ENCODE measurements around the gene SLC29A3.
"Not testable (repeated sequence)": the region's sequence is repeated elsewhere in the genome, so short reads cannot be mapped to it uniquely, and the experiment has no call there.

Gene SLC29A3

DNA sequence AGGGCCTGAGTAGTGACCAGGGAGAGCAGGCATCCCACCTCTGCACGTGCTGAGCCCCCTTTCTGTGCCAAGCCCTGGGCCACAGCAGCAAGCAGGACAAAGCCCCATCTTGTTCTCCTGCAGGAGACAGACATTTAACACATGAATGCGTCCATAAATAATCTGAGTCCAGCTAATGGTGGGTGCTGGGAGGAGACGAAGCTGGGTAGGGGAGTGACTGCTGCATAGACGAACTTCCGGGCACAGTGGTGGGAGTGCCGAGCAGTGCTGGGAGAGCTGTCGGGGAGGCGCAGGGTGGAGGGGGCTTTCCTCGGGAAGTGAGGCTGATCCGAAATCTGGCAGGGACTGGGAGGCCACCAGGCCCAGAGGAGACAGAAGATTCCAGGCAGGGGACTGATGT lies 35.2 kb upstream of the SLC29A3 start:
- DNase-seq (ENCODE audit: low read depth), result no peak

DNA sequence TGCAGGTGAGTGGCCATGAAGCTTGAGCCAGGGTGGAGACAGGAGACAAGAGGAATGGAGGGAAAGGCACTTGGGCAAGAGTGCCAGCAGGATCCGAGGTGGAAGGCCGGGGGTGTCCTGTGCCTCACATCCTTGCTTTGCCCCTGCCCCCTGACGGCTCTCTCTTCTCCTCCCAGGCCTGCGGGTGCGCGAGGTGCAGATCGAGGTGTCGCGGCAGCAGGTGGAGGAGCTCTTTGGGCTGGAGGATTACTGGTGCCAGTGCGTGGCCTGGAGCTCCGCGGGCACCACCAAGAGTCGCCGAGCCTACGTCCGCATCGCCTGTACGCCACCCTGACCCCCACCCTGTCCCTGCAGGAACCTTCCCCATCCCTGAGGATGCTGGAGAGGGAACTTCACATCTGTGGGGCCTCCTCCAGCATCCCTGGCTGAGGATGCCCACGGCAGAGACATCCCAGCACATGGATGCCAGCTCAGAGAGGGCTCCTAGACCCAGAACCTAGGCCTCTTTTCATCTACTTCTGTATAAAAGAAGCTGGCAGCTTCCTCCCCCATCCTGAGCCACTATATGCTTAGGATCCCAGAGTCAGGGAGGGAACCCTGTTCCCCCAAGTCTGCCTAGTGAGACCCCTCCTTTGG lies 34.4 kb upstream of the SLC29A3 start:
- no peak for DNase-seq (ENCODE audit: low read depth)

DNA sequence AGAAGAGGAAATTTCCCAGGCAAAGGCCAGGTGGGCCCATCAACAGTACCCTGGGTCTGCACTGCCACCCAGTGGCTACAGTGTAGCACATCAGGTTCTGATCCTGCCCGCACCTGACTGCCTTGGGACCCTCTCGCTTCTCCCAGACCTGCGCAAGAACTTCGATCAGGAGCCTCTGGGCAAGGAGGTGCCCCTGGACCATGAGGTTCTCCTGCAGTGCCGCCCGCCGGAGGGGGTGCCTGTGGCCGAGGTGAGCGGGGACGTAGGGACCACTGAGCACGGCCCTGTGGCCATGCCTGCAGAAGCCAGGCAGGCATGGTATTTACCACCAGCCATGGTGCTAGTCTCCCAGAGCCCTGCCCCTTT lies 33.9 kb upstream of the SLC29A3 start:
- DNase-seq (ENCODE audit: low read depth), result no peak

DNA sequence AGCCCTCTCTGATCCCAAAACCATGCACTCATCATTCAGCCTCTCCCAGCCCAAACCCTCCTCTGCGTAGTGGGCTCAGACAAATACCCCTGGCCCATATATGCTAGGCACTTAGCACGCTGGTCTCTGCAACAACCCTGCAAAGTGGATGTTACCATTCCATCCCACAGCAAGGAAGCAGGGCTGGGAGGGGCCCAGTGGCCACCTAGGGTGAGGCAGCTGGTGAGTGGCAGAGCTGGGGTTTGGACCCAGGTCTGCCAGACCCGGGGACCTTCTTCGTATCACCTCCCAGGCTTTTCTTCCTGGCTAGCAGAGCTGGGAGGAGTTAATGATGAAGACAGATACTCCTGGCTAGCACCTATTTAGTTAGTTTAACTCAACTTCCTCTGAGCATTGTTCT lies 33.1 kb upstream of the SLC29A3 start:
- DNase-seq (ENCODE audit: low read depth), result no peak

DNA sequence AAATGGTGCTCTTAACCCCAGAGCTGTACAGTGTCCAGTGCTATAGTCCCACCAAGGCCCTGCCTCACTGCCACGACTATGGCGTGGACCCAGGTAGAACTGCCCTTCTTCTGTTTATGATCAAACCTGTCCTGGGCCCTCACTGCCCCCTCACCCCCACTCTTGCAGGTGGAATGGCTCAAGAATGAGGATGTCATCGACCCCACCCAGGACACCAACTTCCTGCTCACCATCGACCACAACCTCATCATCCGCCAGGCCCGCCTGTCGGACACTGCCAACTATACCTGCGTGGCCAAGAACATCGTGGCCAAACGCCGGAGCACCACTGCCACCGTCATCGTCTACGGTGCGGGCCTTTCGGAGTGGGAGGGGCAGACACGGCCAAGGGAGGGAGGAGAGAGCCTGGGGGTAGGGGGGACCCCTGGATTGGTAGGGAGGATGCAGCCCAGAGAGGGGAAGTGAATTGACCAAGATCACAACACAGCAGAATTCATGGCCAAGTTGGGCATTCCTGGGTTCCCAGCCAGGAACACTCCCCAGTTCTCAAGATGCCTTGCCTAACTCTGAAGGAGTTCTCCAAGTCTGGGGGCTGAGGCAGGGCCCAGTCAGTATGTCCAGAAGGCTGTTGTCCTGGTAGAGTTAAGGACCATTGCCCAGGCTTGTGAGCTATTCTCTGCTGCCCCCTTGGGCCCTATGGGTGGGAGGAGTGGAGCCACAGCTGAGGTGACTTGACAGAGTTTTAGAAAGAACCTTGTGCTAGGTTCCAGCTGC lies 32.4 kb upstream of the SLC29A3 start:
- DNase-seq (ENCODE audit: low read depth), result no peak

DNA sequence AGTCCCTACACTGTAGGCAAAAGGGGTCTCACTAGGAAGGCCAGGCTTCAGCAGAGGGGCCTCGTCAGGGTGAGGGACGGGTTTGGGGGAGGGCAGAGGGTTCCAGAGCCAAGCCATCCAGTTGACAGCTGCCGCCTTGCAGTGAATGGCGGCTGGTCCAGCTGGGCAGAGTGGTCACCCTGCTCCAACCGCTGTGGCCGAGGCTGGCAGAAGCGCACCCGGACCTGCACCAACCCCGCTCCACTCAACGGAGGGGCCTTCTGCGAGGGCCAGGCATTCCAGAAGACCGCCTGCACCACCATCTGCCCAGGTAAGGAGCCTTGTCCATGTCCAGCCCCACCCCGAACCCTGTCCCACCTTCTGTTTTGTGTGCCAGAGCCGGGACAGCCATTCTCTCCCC lies 31.6 kb upstream of the SLC29A3 start:
- no peak for DNase-seq (ENCODE audit: low read depth)

DNA sequence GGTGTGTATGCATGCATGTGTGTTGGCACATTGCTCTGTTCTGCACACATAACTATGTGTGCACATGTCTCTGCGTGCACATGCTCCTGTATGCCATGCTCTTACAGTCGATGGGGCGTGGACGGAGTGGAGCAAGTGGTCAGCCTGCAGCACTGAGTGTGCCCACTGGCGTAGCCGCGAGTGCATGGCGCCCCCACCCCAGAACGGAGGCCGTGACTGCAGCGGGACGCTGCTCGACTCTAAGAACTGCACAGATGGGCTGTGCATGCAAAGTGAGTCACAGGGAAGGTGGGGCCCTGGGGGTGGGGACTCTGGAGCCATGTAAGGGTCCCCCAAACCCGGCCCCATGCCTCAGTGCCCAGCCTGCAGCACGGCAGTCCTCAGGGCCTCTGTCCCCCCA lies 30.6 kb upstream of the SLC29A3 start:
- DNase-seq (ENCODE audit: low read depth), result no peak

DNA sequence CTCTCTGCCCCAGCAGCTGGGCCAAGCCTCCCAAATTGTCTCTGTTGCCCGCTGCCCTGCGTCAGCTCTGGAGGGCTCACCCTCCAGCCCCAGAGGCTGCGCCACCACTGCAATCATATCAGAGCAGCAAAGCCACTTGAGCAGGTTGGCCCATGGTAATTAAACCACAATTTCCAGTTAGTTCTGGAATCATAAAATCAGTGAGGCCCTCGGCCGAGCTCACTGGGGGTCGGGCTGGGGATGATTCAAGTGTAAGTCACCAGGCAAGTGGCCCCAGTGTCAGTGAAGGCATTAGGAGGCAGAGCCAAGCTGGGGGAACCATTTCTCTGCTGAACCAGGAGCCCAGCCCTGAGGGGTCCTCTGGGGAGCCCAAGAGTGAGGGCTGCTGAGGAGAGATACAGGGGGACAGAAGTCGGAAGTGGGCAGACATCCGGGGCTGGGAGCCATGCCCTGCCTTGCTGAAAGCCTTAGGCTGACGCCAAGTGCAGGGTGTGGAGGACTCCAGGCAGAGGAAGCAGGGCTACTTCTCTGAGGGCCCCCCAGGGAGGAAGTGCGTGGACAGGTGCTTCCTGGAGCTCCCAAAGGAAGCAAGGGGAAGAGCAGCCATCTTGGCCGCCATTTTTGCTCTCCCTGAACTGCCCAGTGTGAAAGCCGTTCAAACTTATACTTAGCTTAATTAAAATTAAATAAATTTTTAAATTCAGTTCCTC lies 29.5 kb upstream of the SLC29A3 start:
- no peak for DNase-seq (ENCODE audit: low read depth)

DNA sequence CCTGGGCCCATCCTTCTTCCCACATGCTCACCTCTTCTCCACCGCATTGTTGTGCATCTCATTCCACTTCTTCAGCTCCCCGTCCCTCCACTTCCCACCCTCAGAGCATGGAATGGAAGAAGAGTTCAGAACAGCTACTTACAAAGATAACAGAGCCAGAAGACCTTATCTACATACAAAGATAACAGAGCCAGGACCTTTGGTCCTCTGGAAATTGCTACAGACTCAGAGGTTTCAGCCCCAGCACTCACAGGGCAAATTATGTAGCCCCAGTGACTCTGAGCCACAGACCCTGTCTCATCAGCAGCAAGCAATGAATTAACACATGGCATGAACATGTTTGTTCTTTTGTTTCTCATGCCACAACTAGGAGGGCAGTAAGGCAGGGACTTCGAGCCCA lies 28.7 kb upstream of the SLC29A3 start:
- no peak for DNase-seq (ENCODE audit: low read depth)

DNA sequence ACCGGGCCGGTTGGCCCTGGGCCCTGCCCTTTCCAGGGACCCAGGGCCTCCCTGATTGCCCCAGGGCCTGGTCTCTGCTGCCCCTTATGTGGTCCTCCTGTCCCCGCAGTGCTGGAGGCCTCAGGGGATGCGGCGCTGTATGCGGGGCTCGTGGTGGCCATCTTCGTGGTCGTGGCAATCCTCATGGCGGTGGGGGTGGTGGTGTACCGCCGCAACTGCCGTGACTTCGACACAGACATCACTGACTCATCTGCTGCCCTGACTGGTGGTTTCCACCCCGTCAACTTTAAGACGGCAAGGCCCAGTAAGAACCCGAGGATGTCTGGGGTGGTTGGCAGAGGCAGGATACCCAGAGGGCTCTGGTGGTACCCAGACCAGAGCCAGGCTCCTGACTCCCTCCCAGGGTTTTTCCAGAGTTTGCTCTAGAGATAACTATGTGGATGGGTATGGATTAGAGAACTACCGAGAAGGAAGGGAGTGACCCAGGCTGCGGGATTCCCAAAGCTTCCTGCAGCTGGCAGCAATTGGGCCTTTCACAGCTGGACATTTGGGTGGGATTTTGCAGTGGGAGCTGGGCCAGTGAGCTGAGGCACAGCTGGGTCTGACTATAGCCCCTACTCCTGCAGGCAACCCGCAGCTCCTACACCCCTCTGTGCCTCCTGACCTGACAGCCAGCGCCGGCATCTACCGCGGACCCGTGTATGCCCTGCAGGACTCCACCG lies 28.1 kb upstream of the SLC29A3 start:
- DNase-seq (ENCODE audit: low read depth), result no peak

DNA sequence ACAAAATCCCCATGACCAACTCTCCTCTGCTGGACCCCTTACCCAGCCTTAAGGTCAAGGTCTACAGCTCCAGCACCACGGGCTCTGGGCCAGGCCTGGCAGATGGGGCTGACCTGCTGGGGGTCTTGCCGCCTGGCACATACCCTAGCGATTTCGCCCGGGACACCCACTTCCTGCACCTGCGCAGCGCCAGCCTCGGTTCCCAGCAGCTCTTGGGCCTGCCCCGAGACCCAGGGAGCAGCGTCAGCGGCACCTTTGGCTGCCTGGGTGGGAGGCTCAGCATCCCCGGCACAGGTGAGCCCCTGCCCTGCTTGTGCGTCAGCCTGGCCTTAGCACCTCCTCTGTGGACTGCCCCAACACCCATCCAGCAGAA lies 27.5 kb upstream of the SLC29A3 start:
- DNase-seq (ENCODE audit: low read depth), result no peak

DNA sequence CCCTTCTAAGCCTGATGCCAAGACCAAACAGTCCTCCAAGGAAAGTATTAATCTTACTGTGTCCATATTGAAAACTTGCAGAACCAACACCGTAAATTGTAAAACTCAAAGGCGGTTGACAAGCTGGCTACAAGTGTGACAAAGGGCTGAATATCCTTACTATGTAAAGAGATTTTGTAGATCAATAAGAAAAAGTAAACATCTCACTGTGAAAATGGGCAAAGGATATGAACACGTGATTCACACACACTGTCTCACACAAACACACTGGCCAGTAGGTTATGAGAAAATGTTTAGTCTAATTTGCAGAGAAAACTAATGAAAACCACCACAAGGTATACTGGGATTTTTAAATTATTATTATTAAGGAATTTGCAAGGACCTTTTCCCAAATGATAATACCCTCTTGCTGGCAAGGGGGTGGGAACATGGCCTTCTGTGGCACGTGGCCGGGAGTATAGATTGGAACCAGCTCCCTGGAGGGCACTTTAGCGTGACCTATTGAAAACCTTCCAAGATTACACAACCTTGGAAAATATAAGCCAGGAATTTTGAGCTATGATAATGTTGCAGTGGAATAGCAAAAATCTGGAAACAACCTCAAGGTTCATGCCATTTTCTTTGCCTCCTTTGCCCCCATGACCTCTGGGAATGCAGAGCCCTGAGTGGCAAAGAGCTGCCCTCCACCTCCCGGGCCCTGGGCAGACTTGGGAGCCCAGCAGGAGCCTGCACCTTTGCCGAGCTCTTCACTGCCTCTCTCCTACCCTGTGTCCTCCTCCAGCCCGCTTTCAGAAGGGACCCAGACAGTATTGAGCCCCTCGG lies 26.2 kb upstream of the SLC29A3 start:
- no peak for DNase-seq (ENCODE audit: low read depth)

DNA sequence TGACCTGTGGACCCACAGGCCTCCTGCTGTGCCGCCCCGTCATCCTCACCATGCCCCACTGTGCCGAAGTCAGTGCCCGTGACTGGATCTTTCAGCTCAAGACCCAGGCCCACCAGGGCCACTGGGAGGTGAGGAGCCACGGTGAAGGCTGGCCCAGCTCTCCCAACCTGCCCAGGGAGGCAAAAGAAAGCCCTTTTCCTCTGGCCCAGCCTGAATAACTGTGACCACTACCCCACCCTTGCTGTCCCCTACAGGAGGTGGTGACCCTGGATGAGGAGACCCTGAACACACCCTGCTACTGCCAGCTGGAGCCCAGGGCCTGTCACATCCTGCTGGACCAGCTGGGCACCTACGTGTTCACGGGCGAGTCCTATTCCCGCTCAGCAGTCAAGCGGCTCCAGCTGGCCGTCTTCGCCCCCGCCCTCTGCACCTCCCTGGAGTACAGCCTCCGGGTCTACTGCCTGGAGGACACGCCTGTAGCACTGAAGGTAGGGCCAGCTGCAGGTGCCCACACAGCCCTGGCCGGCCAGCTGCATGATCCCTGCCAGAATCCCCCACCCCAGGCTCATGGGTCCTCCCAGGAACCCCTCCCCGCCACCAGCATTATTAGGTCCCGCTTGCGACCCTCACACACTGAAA lies 25.5 kb upstream of the SLC29A3 start:
- DNase-seq (ENCODE audit: low read depth), result no peak

DNA sequence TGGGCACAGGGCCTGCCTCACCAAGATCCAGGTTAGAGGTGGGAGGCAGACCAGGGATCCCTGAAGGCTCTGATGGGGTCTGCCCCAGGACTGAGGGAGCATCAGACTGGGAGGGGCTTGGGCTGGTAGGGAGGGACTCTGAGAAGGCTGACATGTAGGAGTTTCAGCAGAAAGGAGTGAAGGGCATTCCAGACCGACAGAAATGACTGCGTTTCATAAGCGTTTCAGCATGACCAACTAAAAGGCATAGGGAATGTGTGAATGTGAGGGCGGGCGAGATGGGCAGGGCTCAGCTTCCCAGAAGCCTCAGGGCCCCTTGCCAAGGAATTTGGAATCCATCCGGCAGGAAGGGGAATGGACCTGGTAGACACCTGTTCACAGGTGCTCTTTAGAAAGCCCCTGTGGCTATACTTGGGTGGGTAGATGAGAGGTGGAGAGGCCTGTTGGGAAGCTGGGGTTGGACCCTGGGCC lies 24.9 kb upstream of the SLC29A3 start:
- DNase-seq (ENCODE audit: low read depth), result no peak

DNA sequence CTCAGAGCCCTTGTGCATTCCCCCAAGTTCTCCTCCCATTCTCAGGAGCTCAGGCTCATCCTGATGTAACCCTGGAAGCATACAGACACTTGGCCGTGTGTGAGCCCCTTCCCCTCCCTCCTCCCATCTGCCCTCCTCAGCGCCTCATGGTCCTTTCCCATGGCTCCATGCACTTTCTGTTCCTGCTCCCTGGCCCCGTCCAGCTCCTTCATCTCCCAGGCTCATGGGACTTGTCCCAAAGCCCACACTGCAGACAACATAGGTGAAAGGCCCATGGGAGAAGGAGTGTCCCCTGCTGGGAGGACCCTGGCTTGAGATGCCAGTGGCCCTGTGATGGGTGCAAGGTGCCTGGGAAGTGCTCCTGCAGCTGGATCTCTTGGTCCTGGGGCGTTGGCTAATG lies 24.2 kb upstream of the SLC29A3 start:
- no peak for DNase-seq (ENCODE audit: low read depth)

DNA sequence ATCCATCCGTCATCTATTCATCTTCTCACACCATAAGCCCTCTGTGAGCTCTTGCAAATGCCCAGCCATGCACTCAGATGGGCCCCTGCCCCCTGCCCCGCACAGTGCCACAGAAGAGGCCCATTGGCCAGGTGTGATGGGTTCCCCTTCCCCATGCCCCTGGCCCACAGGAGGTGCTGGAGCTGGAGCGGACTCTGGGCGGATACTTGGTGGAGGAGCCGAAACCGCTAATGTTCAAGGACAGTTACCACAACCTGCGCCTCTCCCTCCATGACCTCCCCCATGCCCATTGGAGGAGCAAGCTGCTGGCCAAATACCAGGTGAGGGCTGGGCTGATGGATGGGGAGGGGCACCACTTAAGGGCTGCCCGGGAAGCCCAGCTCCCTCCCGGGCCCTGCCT lies 23.4 kb upstream of the SLC29A3 start:
- DNase-seq (ENCODE audit: low read depth), result no peak

DNA sequence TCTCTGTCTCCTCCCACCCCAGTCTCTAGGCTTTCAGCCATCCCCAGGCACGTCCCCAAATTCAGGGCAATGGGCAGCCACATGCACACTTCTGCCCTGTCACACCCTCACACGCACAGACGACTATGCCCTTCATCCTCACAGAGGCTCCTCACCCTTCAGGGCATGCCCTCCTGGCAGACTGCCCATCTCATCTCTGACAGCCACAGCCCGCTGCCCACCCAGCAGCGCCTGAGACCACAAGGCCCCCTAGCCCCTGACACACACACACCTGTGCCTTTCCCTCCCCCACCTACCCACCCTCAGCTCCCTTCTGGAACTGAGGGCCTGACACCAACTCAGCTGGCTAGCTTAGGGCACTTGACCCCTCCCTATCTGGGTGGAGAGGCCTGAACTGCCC lies 23.0 kb upstream of the SLC29A3 start:
- no peak for DNase-seq (ENCODE audit: low read depth)

DNA sequence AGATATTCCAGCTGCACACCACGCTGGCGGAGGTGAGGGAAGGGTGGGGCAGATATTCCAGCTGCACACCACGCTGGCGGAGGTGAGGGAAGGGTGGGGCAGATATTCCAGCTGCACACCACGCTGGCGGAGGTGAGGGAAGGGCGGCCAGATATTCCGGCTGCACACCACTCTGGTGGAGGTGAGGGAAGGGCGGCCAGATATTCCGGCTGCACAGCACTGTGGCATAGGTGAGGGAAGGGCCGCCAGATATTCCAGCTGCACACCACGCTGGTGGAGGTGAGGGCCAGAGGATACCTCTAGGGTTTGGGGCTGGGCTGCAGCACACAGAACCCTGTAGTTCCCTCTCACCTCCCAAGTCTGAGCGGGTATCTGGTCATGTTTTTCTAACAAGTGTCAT lies 22.2 kb upstream of the SLC29A3 start:
- not testable (repeated sequence) for DNase-seq (ENCODE audit: low read depth)

DNA sequence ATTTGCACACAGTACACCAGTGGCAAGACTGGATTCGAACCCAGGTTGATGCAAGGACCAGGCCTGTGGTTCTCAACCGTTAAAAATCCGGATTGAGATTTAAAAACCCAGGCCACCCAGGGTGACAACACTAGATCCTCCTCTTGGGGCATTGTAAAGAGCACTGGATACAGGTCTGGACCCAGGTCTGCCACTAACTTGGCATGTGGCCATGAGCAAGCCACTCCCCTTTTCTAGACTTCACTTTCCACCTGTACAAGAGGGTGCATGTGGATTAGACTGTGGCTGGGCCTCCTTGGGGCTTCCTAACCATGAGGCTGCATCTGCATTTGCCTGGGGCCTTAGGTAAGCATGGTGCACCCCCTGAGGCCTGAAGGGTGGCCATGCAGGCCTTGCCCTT lies 21.7 kb upstream of the SLC29A3 start:
- no peak for DNase-seq (ENCODE audit: low read depth)

DNA sequence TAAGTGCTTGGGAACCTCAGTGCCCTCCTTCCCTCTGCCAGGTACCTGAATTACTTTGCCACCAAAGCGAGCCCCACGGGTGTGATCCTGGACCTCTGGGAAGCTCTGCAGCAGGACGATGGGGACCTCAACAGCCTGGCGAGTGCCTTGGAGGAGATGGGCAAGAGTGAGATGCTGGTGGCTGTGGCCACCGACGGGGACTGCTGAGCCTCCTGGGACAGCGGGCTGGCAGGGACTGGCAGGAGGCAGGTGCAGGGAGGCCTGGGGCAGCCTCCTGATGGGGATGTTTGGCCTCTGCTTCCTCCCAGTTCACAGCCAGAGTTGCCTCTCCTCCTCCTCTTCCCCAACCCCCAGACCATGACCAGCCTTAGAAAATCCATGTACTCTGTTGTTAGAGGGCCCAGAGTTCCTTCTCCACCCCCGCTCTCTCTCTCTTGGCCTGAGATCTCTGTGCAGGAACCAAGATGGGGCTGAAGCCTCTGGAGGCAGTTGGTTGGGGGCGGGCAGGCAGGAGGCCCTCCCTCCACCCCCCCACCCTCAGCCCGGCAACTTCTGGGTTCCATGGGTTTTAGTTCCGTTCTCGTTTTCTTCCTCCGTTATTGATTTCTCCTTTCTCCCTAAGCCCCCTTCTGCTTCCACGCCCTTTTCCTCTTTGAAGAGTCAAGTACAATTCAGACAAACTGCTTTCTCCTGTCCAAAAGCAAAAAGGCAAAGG lies 19.8 kb upstream of the SLC29A3 start:
- no peak for DNase-seq (ENCODE audit: low read depth)
